Measurements from ENCODE around the gene MAP3K9. TPM values are rescaled to one million over a fixed set of nuclear protein-coding genes. Genes with fewer than 3 reads are reported as not detected.

Gene MAP3K9
- total RNA-seq, 2 experiments from 2014 or later: 4.2 to 6.4 TPM

GRCh38 chr14:70683983-70684382 lies 125.3 kb downstream of the MAP3K9 start:
- Histone ChIP-seq H3K9me2 (ENCODE audit: insufficient read depth, low read length) (no peaks in the 10 kb centered on the region), H3K4me2 (ENCODE audit: low read length) (no peak overlapping the region), H3K79me2 (ENCODE audit: insufficient read depth, low read depth, low read length) (no peaks in the 10 kb centered on the region), H4K20me1 (ENCODE audit: insufficient read depth, low read length) (no peaks in the 10 kb centered on the region), H3K36me3 (ENCODE audit: insufficient read depth, low read length) (no peaks in the 10 kb centered on the region), H3K9me3 (ENCODE audit: low read length) (no peaks in the 10 kb centered on the region), H3K4me1 (ENCODE audit: insufficient read depth, low read length, poor library complexity, severe bottlenecking) (no peaks in the 10 kb centered on the region), H3K4me3 (ENCODE audit: low read depth, low read length, poor library complexity, severe bottlenecking) (no peak overlapping the region), H3K27ac (ENCODE audit: low read depth, low read length, poor library complexity, severe bottlenecking) (no peak overlapping the region), H2AFZ (ENCODE audit: low read length) (no peak overlapping the region)
- BruUV-seq (replicated peaks): no TSS peak
- DNase-seq (ENCODE audit: low spot score): no peak
- ChIA-PET CTCF (ENCODE audit: unreplicated experiment) (no interaction called here), POLR2A (interaction anchor here (0.6 kb wide), 1 partner anchor 182 kb away, joined by 3 read pairs; no protein-coding TSS in a partner anchor)
- intact Hi-C loops (cut with micrococcal nuclease; ENCODE audit: unreplicated experiment): no loop called here
- TF ChIP-seq EZH2phosphoT487 (IDR thresholded peaks at IDR 0.05; ENCODE audit: borderline replicate concordance, low read depth, low read length) (no peak), CTCF (conservative IDR thresholded peaks at IDR 0.05; ENCODE audit: low read length) (no peak)

- Histone ChIP-seq H3K4me3 (ENCODE audit: low read depth, low read length, poor library complexity, severe bottlenecking) (no peak overlapping the region), H3K36me3 (ENCODE audit: insufficient read depth, low read length) (no peaks in the 10 kb centered on the region), H3K9me3 (ENCODE audit: low read length) (no peaks in the 10 kb centered on the region), H3K79me2 (ENCODE audit: insufficient read depth, low read depth, low read length) (no peaks in the 10 kb centered on the region), H4K20me1 (ENCODE audit: insufficient read depth, low read length) (no peaks in the 10 kb centered on the region), H2AFZ (ENCODE audit: low read length) (no peak overlapping the region), H3K9me2 (ENCODE audit: insufficient read depth, low read length) (no peaks in the 10 kb centered on the region), H3K4me2 (ENCODE audit: low read length) (no peak overlapping the region), H3K4me1 (ENCODE audit: insufficient read depth, low read length, poor library complexity, severe bottlenecking) (no peaks in the 10 kb centered on the region), H3K27ac (ENCODE audit: low read depth, low read length, poor library complexity, severe bottlenecking) (no peak overlapping the region)
- CTCF ChIA-PET (ENCODE audit: unreplicated experiment): no interaction called here
- no TSS peak for BruUV-seq (replicated peaks)
- POLR2A ChIA-PET: interaction anchor here (1.1 to 1.8 kb wide), 3 partner anchors 11 to 22 kb away, joined by 3 to 6 read pairs (median 4); no protein-coding TSS in a partner anchor
- TF ChIP-seq EZH2phosphoT487 (IDR thresholded peaks at IDR 0.05; ENCODE audit: borderline replicate concordance, low read depth, low read length): no peak
- no peak for TF ChIP-seq CTCF (conservative IDR thresholded peaks at IDR 0.05; ENCODE audit: low read length)
- no peak for DNase-seq (ENCODE audit: low spot score)
- intact Hi-C loops (cut with micrococcal nuclease; ENCODE audit: unreplicated experiment): no loop called here
These were observed 128.6 kb downstream of the MAP3K9 start for GRCh38 chr14:70680748-70681147.

- CTCF ChIA-PET (ENCODE audit: unreplicated experiment): no interaction called here
- POLR2A ChIA-PET: interaction anchor here (1.5 kb wide), 1 partner anchor 10 kb away, joined by 4 read pairs; no protein-coding TSS in a partner anchor
- no peak overlapping the region for H3K27ac ChIP-seq (ENCODE audit: low read depth, low read length, poor library complexity, severe bottlenecking)
- peaks cover 18% of the 10 kb centered on the region; the same call in 1 of the 2 replicates for H3K36me3 ChIP-seq (ENCODE audit: insufficient read depth, low read length)
- no peaks in the 10 kb centered on the region for H3K9me2 ChIP-seq (ENCODE audit: insufficient read depth, low read length)
- no peaks in the 10 kb centered on the region for H4K20me1 ChIP-seq (ENCODE audit: insufficient read depth, low read length)
- BruUV-seq (replicated peaks): no TSS peak
- DNase-seq (ENCODE audit: low spot score): no peak
- no peaks in the 10 kb centered on the region for H3K9me3 ChIP-seq (ENCODE audit: low read length)
- no peaks in the 10 kb centered on the region for H3K4me1 ChIP-seq (ENCODE audit: insufficient read depth, low read length, poor library complexity, severe bottlenecking)
- no peaks in the 10 kb centered on the region for H3K79me2 ChIP-seq (ENCODE audit: insufficient read depth, low read depth, low read length)
- intact Hi-C loops (cut with micrococcal nuclease; ENCODE audit: unreplicated experiment): no loop called here
- H3K4me2 ChIP-seq (ENCODE audit: low read length): no peak overlapping the region
- TF ChIP-seq EZH2phosphoT487 (IDR thresholded peaks at IDR 0.05; ENCODE audit: borderline replicate concordance, low read depth, low read length) (no peak), CTCF (conservative IDR thresholded peaks at IDR 0.05; ENCODE audit: low read length) (no peak)
- H2AFZ ChIP-seq (ENCODE audit: low read length): no peak overlapping the region
- H3K4me3 ChIP-seq (ENCODE audit: low read depth, low read length, poor library complexity, severe bottlenecking): no peak overlapping the region
These were observed 132.0 kb downstream of the MAP3K9 start for GRCh38 chr14:70677341-70677740.

Other genes starting within 250 kb of the MAP3K9 start
- 28.4 and 28.8 TPM in 2 replicates for gene MED6, start 208.9 kb downstream of the MAP3K9 start, total RNA-seq (2014; rRNA removed; shearing (Covaris generic))
- 57.7 and 59.2 TPM in 2 replicates for gene MED6, start 208.9 kb downstream of the MAP3K9 start, total RNA-seq (2022)
- 8.1 and 11.0 TPM in 2 replicates for gene TTC9, start 167.6 kb downstream of the MAP3K9 start, total RNA-seq (2014; rRNA removed; shearing (Covaris generic))
- 13.0 and 14.1 TPM in 2 replicates for gene TTC9, start 167.6 kb downstream of the MAP3K9 start, total RNA-seq (2022)
- gene PCNX1, start 97.9 kb upstream of the MAP3K9 start, total RNA-seq (2014; rRNA removed; shearing (Covaris generic)): 27.7 and 33.8 TPM in 2 replicates
- gene PCNX1, start 97.9 kb upstream of the MAP3K9 start, total RNA-seq (2022): 33.5 and 38.4 TPM in 2 replicates

Data from OCI-LY7 (cell line).